ENCODE results near the gene OSMR.

Gene OSMR

GRCh38 chr5:38845526-38846378, at the start of gene OSMR:
OSMR (plus strand) TSS chr5:38846012; CDS start chr5:38869045, 23,033 bp downstream.
- no peak for DNase-seq

- DNase-seq, result no peak
These were observed 49.1 kb upstream of the OSMR start for GRCh38 chr5:38796742-38797108.

GRCh38 chr5:38797838-38798237, 48.0 kb upstream of the OSMR start:
- no peak for DNase-seq

GRCh38 chr5:38799556-38800377, 46.0 kb upstream of the OSMR start:
- DNase-seq, result no peak

- DNase-seq, result no peak
These were observed 45.3 kb upstream of the OSMR start for GRCh38 chr5:38800515-38800914.

GRCh38 chr5:38802125-38802524, 43.7 kb upstream of the OSMR start:
- no peak for DNase-seq

- no peak for DNase-seq
These were observed 42.6 kb upstream of the OSMR start for GRCh38 chr5:38803246-38803645.

- DNase-seq, result no peak
These were observed 39.0 kb upstream of the OSMR start for GRCh38 chr5:38806775-38807258.

GRCh38 chr5:38807570-38808483, 38.0 kb upstream of the OSMR start:
- no peak for DNase-seq

- no peak for DNase-seq
These were observed 37.0 kb upstream of the OSMR start for GRCh38 chr5:38808666-38809343.

GRCh38 chr5:38809388-38810359, 36.1 kb upstream of the OSMR start:
- peak; percentile 68 to 88 for DNase-seq

- no peak for DNase-seq
These were observed 30.9 kb upstream of the OSMR start for GRCh38 chr5:38814879-38815278.

- DNase-seq, result no peak
These were observed 29.5 kb upstream of the OSMR start for GRCh38 chr5:38816083-38817030.

- no peak for DNase-seq
These were observed 24.1 kb upstream of the OSMR start for GRCh38 chr5:38821679-38822078.

- no peak for DNase-seq
These were observed 22.3 kb upstream of the OSMR start for GRCh38 chr5:38823503-38823902.

- DNase-seq, result no peak
These were observed 21.0 kb upstream of the OSMR start for GRCh38 chr5:38824821-38825220.

GRCh38 chr5:38825494-38825893, 20.3 kb upstream of the OSMR start:
- DNase-seq, result no peak

- DNase-seq, result no peak
These were observed 18.3 kb upstream of the OSMR start for GRCh38 chr5:38827525-38827924.

- DNase-seq, result no peak
These were observed 15.2 kb upstream of the OSMR start for GRCh38 chr5:38830521-38831051.
